K562 (cell line): ENCODE results near the gene SLC35G2. TPM values are rescaled to one million over a fixed set of nuclear protein-coding genes. Genes with fewer than 3 reads are reported as not detected.

Source experiments
- CBFA2T3 ChIP-seq: fragments of 450-650 bp; IDR thresholded peaks from 2 replicates; pipeline ENCODE4 v1.6.1; 2017
- CSDE1 ChIP-seq, 2 experiments: fragments of 450-650 bp; IDR thresholded peaks; 2 replicates each; pipeline ENCODE4 v1.6.1; 2016; ENCODE audit warnings: mild to moderate bottlenecking in 1 of 2
- FOXP1 ChIP-seq: sonication (generic); formaldehyde crosslinking; IDR thresholded peaks from 2 replicates; pipeline ENCODE4 v1.8.0; 2022; ENCODE audit warnings: mild to moderate bottlenecking, missing genetic modification reagents
- FOXP4 ChIP-seq: sonication (generic); formaldehyde crosslinking; IDR thresholded peaks from 2 replicates; pipeline ENCODE4 v1.8.0; 2022; ENCODE audit warnings: mild to moderate bottlenecking, missing genetic modification reagents, borderline replicate concordance
- KAT7 ChIP-seq: sonication (generic); formaldehyde crosslinking; IDR thresholded peaks from 2 replicates; pipeline ENCODE4 v1.8.0; 2022; ENCODE audit warnings: missing genetic modification reagents, mild to moderate bottlenecking, borderline replicate concordance
- KLF13 ChIP-seq: fragments of 450-650 bp; IDR thresholded peaks from 2 replicates; pipeline ENCODE4 v1.6.1; 2016; ENCODE audit warnings: missing genetic modification characterization, low read depth, mild to moderate bottlenecking, missing compliant biosample characterization, moderate library complexity, borderline replicate concordance
- KLF6 ChIP-seq: fragments of 250-450 bp; sonication (Bioruptor Pico); IDR thresholded peaks from 2 replicates; pipeline ENCODE4 v1.4.0; 2020; ENCODE audit warnings: mild to moderate bottlenecking, moderate library complexity, borderline replicate concordance
- NCOA2 ChIP-seq, 2 experiments: fragments of 450-650 bp; IDR thresholded peaks; 2 replicates each; pipeline ENCODE4 v1.6.1; 2018; ENCODE audit warnings: mild to moderate bottlenecking in 2 of 2, moderate library complexity in 1 of 2; ENCODE audit not compliant: partially characterized antibody in 2 of 2
- NR1H2 ChIP-seq: sonication (generic); formaldehyde crosslinking; IDR thresholded peaks from 2 replicates; pipeline ENCODE4 v1.4.0; 2020; ENCODE audit warnings: mild to moderate bottlenecking, missing genetic modification reagents
- PHF8 ChIP-seq: fragments of 200-600 bp; sonication (generic); IDR thresholded peaks from 2 replicates; pipeline ENCODE4 v1.6.1; 2012; ENCODE audit warnings: mixed run types, mild to moderate bottlenecking, inconsistent platforms, low read length, moderate library complexity, borderline replicate concordance
- PURB ChIP-seq: sonication (generic); formaldehyde crosslinking; IDR thresholded peaks from 2 replicates; pipeline ENCODE4 v1.9.0; 2021; ENCODE audit warnings: low read depth, mild to moderate bottlenecking, missing genetic modification reagents
- PYGO2 ChIP-seq: fragments of 450-650 bp; IDR thresholded peaks from 2 replicates; pipeline ENCODE4 v1.6.1; 2016; ENCODE audit warnings: mild to moderate bottlenecking, missing genetic modification characterization, moderate library complexity, missing compliant biosample characterization
- RBM39 ChIP-seq: fragments of 200-400 bp; formaldehyde crosslinking; optimal IDR thresholded peaks from 2 replicates; pipeline ENCODE3; 2018; ENCODE audit warnings: low read depth, low read length
- SMAD3 ChIP-seq: fragments of 450-650 bp; formaldehyde crosslinking; conservative IDR thresholded peaks from 2 replicates; pipeline ENCODE4 v1.4.0; 2020; ENCODE audit warnings: mild to moderate bottlenecking
- TBL1XR1 ChIP-seq, 2 experiments: IDR thresholded peaks; 2 replicates each; pipeline ENCODE4 v1.6.1; 2012; ENCODE audit warnings: improper control_type of control experiment in 2 of 2, low read length in 2 of 2, mild to moderate bottlenecking in 1 of 2
- XRCC3 ChIP-seq: fragments of 450-650 bp; IDR thresholded peaks from 2 replicates; pipeline ENCODE4 v1.6.1; 2017; ENCODE audit warnings: mild to moderate bottlenecking, moderate library complexity
- ZNF124 ChIP-seq: sonication (generic); formaldehyde crosslinking; IDR thresholded peaks from 2 replicates; pipeline ENCODE4 v1.8.1; 2022; ENCODE audit warnings: missing genetic modification reagents
- ZNF436 ChIP-seq: fragments of 250-450, 450-650 bp; sonication (Bioruptor Pico); formaldehyde crosslinking; IDR thresholded peaks from 2 replicates; pipeline ENCODE4 v1.7.0; 2020; ENCODE audit warnings: mild to moderate bottlenecking
- ZNF668 ChIP-seq: fragments of 250-450 bp; sonication (Bioruptor Pico); IDR thresholded peaks from 2 replicates; pipeline ENCODE4 v1.8.0; 2022; ENCODE audit warnings: mild to moderate bottlenecking, inconsistent platforms
- ZNF707 ChIP-seq: fragments of 250-450 bp; sonication (Bioruptor Pico); conservative IDR thresholded peaks from 2 replicates; pipeline ENCODE4 v1.8.0; 2022; ENCODE audit warnings: inconsistent platforms, mild to moderate bottlenecking, moderate library complexity
- polyA plus RNA-seq, 8 experiments: library from polyadenylated mRNA; depleted of rRNA in 4 of 8; stranded (reverse) in 5 of 8; unstranded in 3 of 8; fragments of >200 nt; fragmentation: Nextera tagmentation in 2 of 8; fragmentation: Illumina TruSeq in 1 of 8; extraction: Ambion mirVana in 2 of 8; extraction: Trizol in 1 of 8; gene quantifications; 2 replicates each; pipeline versions ENCODE4 v1.2.1 to v1.2.3, GENCODE V29; 2011 to 2014; ENCODE audit warnings: inconsistent platforms in 1 of 8, missing spikeins in 1 of 8
- total RNA-seq, 7 experiments: library from RNA; depleted of rRNA in 6 of 7; stranded (reverse); fragments of >200 nt in 6 of 7; fragmentation: Illumina TruSeq in 2 of 7; extraction: Trizol in 2 of 7; gene quantifications; 2 replicates each; pipeline versions ENCODE4 v1.2.1 to v1.2.3, GENCODE V29; 2011 to 2021; ENCODE audit warnings: low replicate concordance in 1 of 7
- TF ChIP-seq, protein P1 (sequence below): fragments of 250-450 bp; sonication (Bioruptor Pico); IDR thresholded peaks from 2 replicates; pipeline ENCODE4 v1.4.0; 2020
- TF ChIP-seq, protein P2 (sequence below): sonication (generic); formaldehyde crosslinking; IDR thresholded peaks from 2 replicates; pipeline ENCODE4 v1.8.0; 2023; ENCODE audit warnings: mild to moderate bottlenecking, missing genetic modification reagents

The SLC35G2 gene
- total and polyA plus RNA-seq, 9 of the 15 experiments (the other 6 are each of a cell fraction or from before 2014, with no cell fraction given), result 2.6 to 5.9 (median 3.2) TPM

DNA sequence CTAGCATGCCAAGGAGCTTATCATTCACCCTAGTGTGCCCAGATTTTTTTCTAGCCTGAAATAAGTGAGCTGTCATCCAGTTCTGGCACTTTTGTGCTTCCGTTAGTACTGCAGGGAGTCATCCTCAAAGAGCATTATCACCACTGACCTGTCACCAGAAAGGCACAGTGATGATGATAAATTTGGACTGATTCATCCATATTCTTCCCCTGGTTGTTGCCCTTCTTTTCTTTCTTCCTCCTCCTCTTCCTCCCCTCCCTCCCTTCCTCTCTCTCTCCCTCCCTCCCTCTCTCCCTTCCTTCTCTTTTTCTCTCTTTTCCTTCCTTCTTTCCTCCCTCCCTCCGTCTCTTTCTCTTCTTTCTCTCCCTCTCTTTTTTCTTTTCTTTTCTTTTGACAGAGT lies 21.3 kb downstream of the SLC35G2 start (continued):
- TF ChIP-seq FOXP4, result no peak
- no peak for TF ChIP-seq PHF8
- no peak for TF ChIP-seq RBM39
- no peak for TF ChIP-seq ZNF124 (CRISPR knock-in tag)
- TF ChIP-seq, protein P1, sequence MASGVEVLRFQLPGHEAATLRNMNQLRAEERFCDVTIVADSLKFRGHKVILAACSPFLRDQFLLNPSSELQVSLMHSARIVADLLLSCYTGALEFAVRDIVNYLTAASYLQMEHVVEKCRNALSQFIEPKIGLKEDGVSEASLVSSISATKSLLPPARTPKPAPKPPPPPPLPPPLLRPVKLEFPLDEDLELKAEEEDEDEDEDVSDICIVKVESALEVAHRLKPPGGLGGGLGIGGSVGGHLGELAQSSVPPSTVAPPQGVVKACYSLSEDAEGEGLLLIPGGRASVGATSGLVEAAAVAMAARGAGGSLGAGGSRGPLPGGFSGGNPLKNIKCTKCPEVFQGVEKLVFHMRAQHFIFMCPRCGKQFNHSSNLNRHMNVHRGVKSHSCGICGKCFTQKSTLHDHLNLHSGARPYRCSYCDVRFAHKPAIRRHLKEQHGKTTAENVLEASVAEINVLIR (CRISPR knock-in tag), result no peak
- TF ChIP-seq KAT7 (CRISPR knock-in tag), result no peak
- no peak for TF ChIP-seq FOXP1 (CRISPR knock-in tag)
- TF ChIP-seq PURB (CRISPR knock-in tag), result no peak
- TF ChIP-seq, protein P2, sequence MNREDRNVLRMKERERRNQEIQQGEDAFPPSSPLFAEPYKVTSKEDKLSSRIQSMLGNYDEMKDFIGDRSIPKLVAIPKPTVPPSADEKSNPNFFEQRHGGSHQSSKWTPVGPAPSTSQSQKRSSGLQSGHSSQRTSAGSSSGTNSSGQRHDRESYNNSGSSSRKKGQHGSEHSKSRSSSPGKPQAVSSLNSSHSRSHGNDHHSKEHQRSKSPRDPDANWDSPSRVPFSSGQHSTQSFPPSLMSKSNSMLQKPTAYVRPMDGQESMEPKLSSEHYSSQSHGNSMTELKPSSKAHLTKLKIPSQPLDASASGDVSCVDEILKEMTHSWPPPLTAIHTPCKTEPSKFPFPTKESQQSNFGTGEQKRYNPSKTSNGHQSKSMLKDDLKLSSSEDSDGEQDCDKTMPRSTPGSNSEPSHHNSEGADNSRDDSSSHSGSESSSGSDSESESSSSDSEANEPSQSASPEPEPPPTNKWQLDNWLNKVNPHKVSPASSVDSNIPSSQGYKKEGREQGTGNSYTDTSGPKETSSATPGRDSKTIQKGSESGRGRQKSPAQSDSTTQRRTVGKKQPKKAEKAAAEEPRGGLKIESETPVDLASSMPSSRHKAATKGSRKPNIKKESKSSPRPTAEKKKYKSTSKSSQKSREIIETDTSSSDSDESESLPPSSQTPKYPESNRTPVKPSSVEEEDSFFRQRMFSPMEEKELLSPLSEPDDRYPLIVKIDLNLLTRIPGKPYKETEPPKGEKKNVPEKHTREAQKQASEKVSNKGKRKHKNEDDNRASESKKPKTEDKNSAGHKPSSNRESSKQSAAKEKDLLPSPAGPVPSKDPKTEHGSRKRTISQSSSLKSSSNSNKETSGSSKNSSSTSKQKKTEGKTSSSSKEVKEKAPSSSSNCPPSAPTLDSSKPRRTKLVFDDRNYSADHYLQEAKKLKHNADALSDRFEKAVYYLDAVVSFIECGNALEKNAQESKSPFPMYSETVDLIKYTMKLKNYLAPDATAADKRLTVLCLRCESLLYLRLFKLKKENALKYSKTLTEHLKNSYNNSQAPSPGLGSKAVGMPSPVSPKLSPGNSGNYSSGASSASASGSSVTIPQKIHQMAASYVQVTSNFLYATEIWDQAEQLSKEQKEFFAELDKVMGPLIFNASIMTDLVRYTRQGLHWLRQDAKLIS (CRISPR knock-in tag), result no peak
- no peak for TF ChIP-seq CSDE1 (IDR thresholded peaks at IDR 0.05)
- TF ChIP-seq SMAD3 (CRISPR knock-in tag), result no peak
- no peak for TF ChIP-seq KLF6
- TF ChIP-seq ZNF436, result no peak
- TF ChIP-seq TBL1XR1 (IDR thresholded peaks at IDR 0.05; ENCODE audit: low read length in 2 of 2), result peak in 1 of 2 experiments; percentile 53; a peak in 1 of 4 replicates
- no peak for TF ChIP-seq NR1H2 (CRISPR knock-in tag)
- peak; percentile 81 for TF ChIP-seq CBFA2T3
- no peak for TF ChIP-seq PYGO2 (tag)
- TF ChIP-seq NCOA2 (IDR thresholded peaks at IDR 0.05; ENCODE audit: partially characterized antibody in 2 of 2), result peak; percentile 44 to 45
- TF ChIP-seq KLF13 (tag), result no peak
- TF ChIP-seq ZNF707 (CRISPR knock-in tag), result no peak
- TF ChIP-seq XRCC3, result no peak
- TF ChIP-seq ZNF668 (CRISPR knock-in tag), result no peak
